ENCODE results near the gene DEAF1. TPM values are rescaled to one million over a fixed set of nuclear protein-coding genes. Genes with fewer than 3 reads are reported as not detected.

The DEAF1 gene
- polyA plus RNA-seq, 1 donor (not counting 4 experiments of a cell fraction or from before 2014, with no cell fraction given): 8.1 TPM

GRCh38 chr11:727281-727701, 32.3 kb upstream of the DEAF1 start:
- no peak overlapping the region for H3K4me3 ChIP-seq (ENCODE audit: control insufficient read depth in 2 of 3, extremely low read depth in 1 of 3, insufficient read depth in 2 of 3, low read depth in 1 of 3, low read length in 3 of 3)
- no peak overlapping the region for H3K4me2 ChIP-seq (ENCODE audit: control insufficient read depth, extremely low read depth, insufficient read depth, low read depth, low read length)
- FAIRE-seq (no peak), DNase-seq (ENCODE audit: low read depth, low spot score) (no peak)
- H4K20me1 ChIP-seq (ENCODE audit: control insufficient read depth, extremely low read depth, insufficient read depth, low read length): peaks cover 2% of the 10 kb centered on the region
- H3K27ac ChIP-seq (ENCODE audit: control insufficient read depth, insufficient read depth, low read length): no peak overlapping the region
- H3K9me3 ChIP-seq (ENCODE audit: control insufficient read depth, low read depth, low read length): no peaks in the 10 kb centered on the region
- H3K4me1 ChIP-seq (ENCODE audit: control insufficient read depth, extremely low read depth, insufficient read depth, low read length): peaks cover 12% of the 10 kb centered on the region
- TF ChIP-seq EZH2 (IDR thresholded peaks at IDR 0.05; ENCODE audit: low read length): no peak
- no peak for TF ChIP-seq CTCF (optimal IDR thresholded peaks at IDR 0.05 in 1 of 3, IDR thresholded peaks at IDR 0.05 in 1 of 3, conservative IDR thresholded peaks at IDR 0.05 in 1 of 3; ENCODE audit: extremely low read depth in 1 of 3, insufficient read depth in 2 of 3, low read length in 3 of 3)
- no peaks in the 10 kb centered on the region for H3K9me1 ChIP-seq (ENCODE audit: control insufficient read depth, extremely low read depth, insufficient read depth, low read length)
- no peaks in the 10 kb centered on the region for H3K27me3 ChIP-seq (ENCODE audit: control insufficient read depth, extremely low read depth, insufficient read depth, low read length)
- H3K9ac ChIP-seq (ENCODE audit: control insufficient read depth, extremely low read depth, insufficient read depth, low read length): no peak overlapping the region
- dilution Hi-C loops (cut with MboI; ENCODE audit: extremely low pct_ligation_motif_present, low sequenced_read_pairs): no loop called here
- no peak overlapping the region for H2AFZ ChIP-seq (ENCODE audit: control insufficient read depth, low read length)
- no peaks in the 10 kb centered on the region for H3K79me2 ChIP-seq (ENCODE audit: control insufficient read depth, insufficient read depth, low read length)
- H3K36me3 ChIP-seq (ENCODE audit: control insufficient read depth in 2 of 2, extremely low read depth in 1 of 2, insufficient read depth in 2 of 2, low read length in 2 of 2): peaks cover 20 to 27% of the 10 kb centered on the region in 2 experiments

- FAIRE-seq (peak; percentile 26), DNase-seq (ENCODE audit: low read depth, low spot score) (no peak)
- Histone ChIP-seq H3K4me3 (ENCODE audit: control insufficient read depth in 2 of 3, extremely low read depth in 1 of 3, insufficient read depth in 2 of 3, low read depth in 1 of 3, low read length in 3 of 3) (no peak overlapping the region), H3K27me3 (ENCODE audit: control insufficient read depth, extremely low read depth, insufficient read depth, low read length) (no peaks in the 10 kb centered on the region), H4K20me1 (ENCODE audit: control insufficient read depth, extremely low read depth, insufficient read depth, low read length) (peaks cover 2% of the 10 kb centered on the region), H2AFZ (ENCODE audit: control insufficient read depth, low read length) (no peak overlapping the region), H3K27ac (ENCODE audit: control insufficient read depth, insufficient read depth, low read length) (no peak overlapping the region), H3K9me3 (ENCODE audit: control insufficient read depth, low read depth, low read length) (no peaks in the 10 kb centered on the region), H3K79me2 (ENCODE audit: control insufficient read depth, insufficient read depth, low read length) (no peaks in the 10 kb centered on the region), H3K4me2 (ENCODE audit: control insufficient read depth, extremely low read depth, insufficient read depth, low read depth, low read length) (no peak overlapping the region), H3K4me1 (ENCODE audit: control insufficient read depth, extremely low read depth, insufficient read depth, low read length) (peaks cover 12% of the 10 kb centered on the region), H3K36me3 (ENCODE audit: control insufficient read depth in 2 of 2, extremely low read depth in 1 of 2, insufficient read depth in 2 of 2, low read length in 2 of 2) (peaks cover 23 to 31% of the 10 kb centered on the region in 2 experiments), H3K9me1 (ENCODE audit: control insufficient read depth, extremely low read depth, insufficient read depth, low read length) (no peaks in the 10 kb centered on the region), H3K9ac (ENCODE audit: control insufficient read depth, extremely low read depth, insufficient read depth, low read length) (no peak overlapping the region)
- no peak for TF ChIP-seq CTCF (optimal IDR thresholded peaks at IDR 0.05 in 1 of 3, IDR thresholded peaks at IDR 0.05 in 1 of 3, conservative IDR thresholded peaks at IDR 0.05 in 1 of 3; ENCODE audit: extremely low read depth in 1 of 3, insufficient read depth in 2 of 3, low read length in 3 of 3)
- TF ChIP-seq EZH2 (IDR thresholded peaks at IDR 0.05; ENCODE audit: low read length): no peak
- dilution Hi-C loops (cut with MboI; ENCODE audit: extremely low pct_ligation_motif_present, low sequenced_read_pairs): no loop called here
Measured at GRCh38 chr11:726278-727220, 31.5 kb upstream of the DEAF1 start.

All from keratinocyte (primary cell).